Astrocyte (in vitro differentiated cells and primary cell): ENCODE data around the gene LRBA. TPM values are rescaled to one million over a fixed set of nuclear protein-coding genes. Genes with fewer than 3 reads are reported as not detected.

Experiments used
- DNase-seq: peaks from one replicate; pipeline ENCODE4 v3.0.0-alpha.2; 2010; ENCODE audit warnings: low read depth
- FAIRE-seq: peaks from 2 replicates; lab custom pipeline; 2011; peaks lifted over from hg19 to GRCh38; lab: Jason Lieb, UNC
- H2AFZ ChIP-seq: 2 replicates; pipeline ENCODE4 v1.6.0; 2012; ENCODE audit warnings: low read depth, low read length, inconsistent platforms
- H3K27ac ChIP-seq: 2 replicates; pipeline ENCODE4 v1.5.1; 2011; ENCODE audit warnings: low read depth, low read length, inconsistent platforms
- H3K27me3 ChIP-seq: 2 replicates; pipeline ENCODE4 v1.6.0; 2011; ENCODE audit warnings: low read length, inconsistent platforms; ENCODE audit not compliant: insufficient read depth
- H3K36me3 ChIP-seq: 2 replicates; pipeline ENCODE4 v1.5.1; 2011; ENCODE audit warnings: low read length, inconsistent platforms; ENCODE audit not compliant: insufficient read depth
- H3K4me1 ChIP-seq: 2 replicates; pipeline ENCODE4 v1.5.1; 2011; ENCODE audit warnings: low read length, inconsistent platforms; ENCODE audit not compliant: insufficient read depth
- H3K4me2 ChIP-seq: 2 replicates; pipeline ENCODE4 v1.6.0; 2012; ENCODE audit warnings: low read length, inconsistent platforms
- H3K4me3 ChIP-seq: 2 replicates; pipeline ENCODE4 v1.5.1; 2011; ENCODE audit warnings: low read depth, mild to moderate bottlenecking, low read length, inconsistent platforms; ENCODE audit not compliant: insufficient read depth
- H3K79me2 ChIP-seq: 2 replicates; pipeline ENCODE4 v1.6.0; 2012; ENCODE audit warnings: mild to moderate bottlenecking, low read length, inconsistent platforms; ENCODE audit not compliant: insufficient read depth
- H3K9ac ChIP-seq: 2 replicates; pipeline ENCODE4 v1.6.0; 2012; ENCODE audit warnings: mild to moderate bottlenecking, low read length, inconsistent platforms
- H3K9me3 ChIP-seq: 2 replicates; pipeline ENCODE4 v1.5.1; 2012; ENCODE audit warnings: low read depth, mild to moderate bottlenecking, low read length, inconsistent platforms; ENCODE audit not compliant: insufficient read depth
- H4K20me1 ChIP-seq: 2 replicates; pipeline ENCODE4 v1.6.0; 2012; ENCODE audit warnings: low read length, inconsistent platforms; ENCODE audit not compliant: insufficient read depth
- H3K27ac Mint-ChIP-seq: one replicate; pipeline ENCODE4 v1.8.0; 2021; ENCODE audit warnings: mild to moderate bottlenecking, mixed read lengths; ENCODE audit not compliant: unreplicated experiment
- H3K27me3 Mint-ChIP-seq: one replicate; pipeline ENCODE4 v1.8.0; 2021; ENCODE audit warnings: low read depth, mixed read lengths; ENCODE audit not compliant: unreplicated experiment
- H3K36me3 Mint-ChIP-seq: one replicate; pipeline ENCODE4 v1.8.0; 2021; ENCODE audit warnings: low read depth, mixed read lengths; ENCODE audit not compliant: unreplicated experiment
- H3K4me1 Mint-ChIP-seq: one replicate; pipeline ENCODE4 v1.8.0; 2021; ENCODE audit warnings: low read depth, mixed read lengths; ENCODE audit not compliant: unreplicated experiment
- H3K4me3 Mint-ChIP-seq: one replicate; pipeline ENCODE4 v1.8.0; 2021; ENCODE audit warnings: mild to moderate bottlenecking, moderate library complexity, mixed read lengths; ENCODE audit not compliant: unreplicated experiment
- H3K9me3 Mint-ChIP-seq: one replicate; pipeline ENCODE4 v1.8.0; 2021; ENCODE audit warnings: mild to moderate bottlenecking, mixed read lengths; ENCODE audit not compliant: unreplicated experiment
- EZH2 ChIP-seq: IDR thresholded peaks from 2 replicates; pipeline ENCODE4 v1.6.1; 2012; ENCODE audit warnings: mild to moderate bottlenecking, low read length, inconsistent platforms; ENCODE audit not compliant: insufficient read depth
- total RNA-seq: library from RNA; stranded (reverse); gene quantifications from 2 replicates; pipeline ENCODE4 v1.2.1, GENCODE V29; 2021
- TF ChIP-seq, protein P1 (sequence below): IDR thresholded peaks from 2 replicates; pipeline ENCODE4 v1.5.1; 2011; ENCODE audit warnings: low read depth, mild to moderate bottlenecking, inconsistent platforms, low read length, moderate library complexity; ENCODE audit not compliant: insufficient read depth

Gene LRBA
- total RNA-seq, 1 donor from 2014 or later: 25.3 TPM

DNA sequence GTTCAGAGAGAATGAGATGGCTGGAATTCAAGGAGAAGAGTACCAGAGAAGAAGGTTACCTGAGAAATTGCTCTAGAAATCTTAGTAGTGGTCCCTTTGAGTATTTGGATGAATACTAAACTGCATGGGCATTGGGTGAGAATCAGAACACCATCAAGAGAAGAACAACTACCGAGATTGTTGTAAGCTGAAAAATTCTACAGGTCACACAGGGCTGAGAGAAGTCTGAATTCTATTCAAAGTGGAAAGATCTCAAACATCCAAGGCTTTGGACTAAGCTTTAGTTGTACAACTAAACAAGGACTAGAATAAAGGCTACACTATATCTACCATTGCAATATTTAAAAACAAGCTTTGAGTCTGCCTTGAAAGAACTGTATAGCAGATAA, 40.8 kb downstream of the LRBA start:
- Mint-ChIP-seq H3K27ac (no peak overlapping the region), H3K36me3 (peaks cover 2% of the 10 kb centered on the region), H3K4me3 (no peak overlapping the region), H3K9me3 (no peaks in the 10 kb centered on the region), H3K27me3 (no peaks in the 10 kb centered on the region), H3K4me1 (no peaks in the 10 kb centered on the region)
- DNase-seq (no peak), FAIRE-seq (no peak)
- peaks cover 11% of the 10 kb centered on the region for H4K20me1 ChIP-seq
- H3K9ac ChIP-seq: no peak overlapping the region
- H3K9me3 ChIP-seq: no peaks in the 10 kb centered on the region
- no peaks in the 10 kb centered on the region for H3K4me1 ChIP-seq
- no peaks in the 10 kb centered on the region for H3K36me3 ChIP-seq
- TF ChIP-seq EZH2: no peak
- TF ChIP-seq, protein P1, sequence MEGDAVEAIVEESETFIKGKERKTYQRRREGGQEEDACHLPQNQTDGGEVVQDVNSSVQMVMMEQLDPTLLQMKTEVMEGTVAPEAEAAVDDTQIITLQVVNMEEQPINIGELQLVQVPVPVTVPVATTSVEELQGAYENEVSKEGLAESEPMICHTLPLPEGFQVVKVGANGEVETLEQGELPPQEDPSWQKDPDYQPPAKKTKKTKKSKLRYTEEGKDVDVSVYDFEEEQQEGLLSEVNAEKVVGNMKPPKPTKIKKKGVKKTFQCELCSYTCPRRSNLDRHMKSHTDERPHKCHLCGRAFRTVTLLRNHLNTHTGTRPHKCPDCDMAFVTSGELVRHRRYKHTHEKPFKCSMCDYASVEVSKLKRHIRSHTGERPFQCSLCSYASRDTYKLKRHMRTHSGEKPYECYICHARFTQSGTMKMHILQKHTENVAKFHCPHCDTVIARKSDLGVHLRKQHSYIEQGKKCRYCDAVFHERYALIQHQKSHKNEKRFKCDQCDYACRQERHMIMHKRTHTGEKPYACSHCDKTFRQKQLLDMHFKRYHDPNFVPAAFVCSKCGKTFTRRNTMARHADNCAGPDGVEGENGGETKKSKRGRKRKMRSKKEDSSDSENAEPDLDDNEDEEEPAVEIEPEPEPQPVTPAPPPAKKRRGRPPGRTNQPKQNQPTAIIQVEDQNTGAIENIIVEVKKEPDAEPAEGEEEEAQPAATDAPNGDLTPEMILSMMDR: no peak
- no peak overlapping the region for H2AFZ ChIP-seq
- H3K79me2 ChIP-seq: peaks cover 17% of the 10 kb centered on the region
- H3K4me2 ChIP-seq: no peak overlapping the region
- H3K27me3 ChIP-seq: no peaks in the 10 kb centered on the region
- H3K4me3 ChIP-seq: no peak overlapping the region
- no peak overlapping the region for H3K27ac ChIP-seq

DNA sequence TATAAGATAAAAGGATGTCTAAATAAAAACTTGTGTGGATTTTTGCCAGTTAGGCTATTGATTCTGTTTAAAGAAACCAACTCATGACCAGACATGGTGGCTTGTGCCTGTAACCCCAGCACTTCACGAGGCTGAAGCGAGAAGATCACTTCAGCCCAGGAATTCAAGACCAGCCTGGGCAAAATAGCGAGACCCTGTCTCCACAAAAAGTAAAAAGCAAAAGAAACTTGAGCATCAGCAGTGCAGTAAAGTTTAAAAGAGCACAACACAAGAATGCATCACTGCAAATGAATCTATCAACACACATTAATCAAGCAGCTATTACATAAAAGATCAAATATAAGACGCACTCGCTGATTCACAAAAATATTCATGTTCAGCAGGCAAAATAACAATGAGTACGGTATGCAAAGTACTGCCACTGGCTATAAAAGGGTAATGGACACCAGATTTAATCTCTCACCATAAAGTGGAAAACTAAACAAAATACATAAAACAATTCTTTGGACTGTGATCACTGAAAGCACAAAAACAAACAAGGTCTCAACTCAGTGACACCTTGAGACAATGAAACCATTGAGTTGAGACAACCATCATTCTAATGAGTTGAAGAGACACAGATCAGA, 41.3 kb downstream of the LRBA start:
- H3K27me3 Mint-ChIP-seq: no peaks in the 10 kb centered on the region
- H3K9me3 ChIP-seq: no peaks in the 10 kb centered on the region
- H4K20me1 ChIP-seq: peaks cover 7% of the 10 kb centered on the region
- no peak overlapping the region for H3K27ac ChIP-seq
- no peak overlapping the region for H2AFZ ChIP-seq
- H3K27ac Mint-ChIP-seq: no peak overlapping the region
- H3K9me3 Mint-ChIP-seq: peaks cover 4% of the 10 kb centered on the region
- H3K4me3 ChIP-seq: no peak overlapping the region
- no peaks in the 10 kb centered on the region for H3K27me3 ChIP-seq
- H3K4me2 ChIP-seq: no peak overlapping the region
- no peak overlapping the region for H3K4me3 Mint-ChIP-seq
- peaks cover 17% of the 10 kb centered on the region for H3K79me2 ChIP-seq
- H3K36me3 ChIP-seq: no peaks in the 10 kb centered on the region
- H3K36me3 Mint-ChIP-seq: peaks cover 3% of the 10 kb centered on the region
- no peaks in the 10 kb centered on the region for H3K4me1 Mint-ChIP-seq
- H3K9ac ChIP-seq: no peak overlapping the region
- DNase-seq (peak; percentile 16), FAIRE-seq (no peak)
- H3K4me1 ChIP-seq: no peaks in the 10 kb centered on the region
- no peak for TF ChIP-seq EZH2
- TF ChIP-seq, protein P1: no peak

DNA sequence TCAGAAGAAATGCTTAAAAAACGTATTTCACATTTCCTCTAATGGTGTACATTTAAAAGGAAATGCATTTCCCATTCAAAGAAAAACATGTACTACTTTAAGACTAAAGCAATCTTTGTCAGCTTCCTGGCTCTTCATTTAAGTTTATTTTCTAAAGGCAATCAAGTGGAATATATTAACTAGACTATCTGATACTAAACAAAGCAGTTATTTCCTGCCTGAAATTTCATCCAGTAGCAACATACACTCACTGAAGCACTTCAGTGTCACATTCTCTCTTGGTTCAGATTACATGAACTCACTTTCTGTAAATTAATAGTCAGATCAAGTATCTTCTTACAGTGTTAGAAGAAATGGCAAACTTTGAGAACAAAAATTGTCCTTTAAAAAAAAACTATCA, 42.5 kb downstream of the LRBA start:
- peaks cover 12% of the 10 kb centered on the region for H3K79me2 ChIP-seq
- no peaks in the 10 kb centered on the region for H3K27me3 ChIP-seq
- FAIRE-seq: no peak

More for the DNA sequence above, 42.5 kb downstream of the LRBA start:
- Mint-ChIP-seq H3K9me3 (peaks cover 4% of the 10 kb centered on the region), H3K4me3 (no peak overlapping the region), H3K36me3 (peaks cover 3% of the 10 kb centered on the region), H3K27ac (no peak overlapping the region), H3K4me1 (no peaks in the 10 kb centered on the region), H3K27me3 (no peaks in the 10 kb centered on the region)
- TF ChIP-seq, protein P1: no peak
- no peak for TF ChIP-seq EZH2
- no peak overlapping the region for H3K27ac ChIP-seq
- no peaks in the 10 kb centered on the region for H3K36me3 ChIP-seq
- no peak overlapping the region for H2AFZ ChIP-seq
- peak; percentile 66 for DNase-seq
- no peaks in the 10 kb centered on the region for H3K4me1 ChIP-seq
- no peaks in the 10 kb centered on the region for H3K9me3 ChIP-seq
- H4K20me1 ChIP-seq: peaks cover 7% of the 10 kb centered on the region
- H3K9ac ChIP-seq: no peak overlapping the region
- H3K4me2 ChIP-seq: peak overlapping the region; percentile 29
- H3K4me3 ChIP-seq: no peak overlapping the region
